Hematopoietic multipotent progenitor cell treated with erythropoietin and hydrocortisone succinate and interleukin-3 and kit ligand, for 4 days (in vitro differentiated cells): Measurements from ENCODE around the gene DENND1A.

Experiments used
- DNase-seq: peaks from one replicate; pipeline ENCODE4 v3.0.0-alpha.2; 2015

Gene DENND1A

GRCh38 chr9:123341816-123342215, 588.1 kb downstream of the DENND1A start:
- DNase-seq, result no peak

- DNase-seq, result peak; percentile 71
Measured at GRCh38 chr9:123339666-123340510, 590.0 kb downstream of the DENND1A start.

GRCh38 chr9:123338710-123339665, 590.9 kb downstream of the DENND1A start:
- DNase-seq, result peak; percentile 83

- no peak for DNase-seq
Measured at GRCh38 chr9:123337971-123338370, 592.0 kb downstream of the DENND1A start.

GRCh38 chr9:123336959-123337358, 593.0 kb downstream of the DENND1A start:
- DNase-seq, result no peak

- peak; percentile 87 for DNase-seq
Measured at GRCh38 chr9:123336449-123336848, 593.5 kb downstream of the DENND1A start.

- DNase-seq, result no peak
Measured at GRCh38 chr9:123335986-123336329, 594.0 kb downstream of the DENND1A start.

- DNase-seq, result peak; percentile 51
Measured at GRCh38 chr9:123335193-123335985, 594.5 kb downstream of the DENND1A start.

GRCh38 chr9:123334639-123335038, 595.3 kb downstream of the DENND1A start:
- no peak for DNase-seq

- DNase-seq, result peak; percentile 37
Measured at GRCh38 chr9:123333058-123333669, 596.8 kb downstream of the DENND1A start.

- DNase-seq, result no peak
Measured at GRCh38 chr9:123331346-123332060, 598.4 kb downstream of the DENND1A start.
